T1000 (cell line): ENCODE results near the gene TP53RK.

Source experiments
- DNase-seq: peaks from one replicate; lab custom pipeline; 2025; ENCODE audit warnings: mixed read lengths; lab: John Stamatoyannopoulos, UW

The TP53RK gene

GRCh38 chr20:46689082-46689753, at the start of gene TP53RK:
TSS of gene TP53RK (minus strand) at chr20:46689444. CDS start at chr20:46689414, 30 bp downstream.
- DNase-seq = peak; percentile 100

DNA sequence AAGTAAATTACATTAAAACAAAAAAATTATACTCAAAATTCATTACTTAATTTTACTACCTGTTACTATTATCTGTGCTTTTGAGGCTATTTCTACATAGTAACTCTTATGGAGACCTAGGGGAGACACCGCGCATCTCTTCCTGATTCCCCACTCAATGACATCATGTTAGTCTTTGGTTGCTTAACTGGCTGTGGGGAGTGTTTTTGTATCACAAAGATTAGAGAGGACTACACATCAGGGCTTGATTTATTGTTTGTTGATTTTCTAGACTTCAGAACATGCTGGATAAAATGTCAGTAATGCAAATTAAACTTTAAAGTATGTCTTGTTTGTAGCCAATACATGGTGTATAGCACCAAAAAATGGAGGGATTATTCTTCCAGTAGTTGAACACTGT, 46.2 kb upstream of the TP53RK start:
- no peak for DNase-seq

- no peak for DNase-seq
Measured at GRCh38 chr20:46731770-46732169, 42.5 kb upstream of the TP53RK start.

- DNase-seq = no peak
Measured at GRCh38 chr20:46725186-46726165, 36.2 kb upstream of the TP53RK start.

DNA sequence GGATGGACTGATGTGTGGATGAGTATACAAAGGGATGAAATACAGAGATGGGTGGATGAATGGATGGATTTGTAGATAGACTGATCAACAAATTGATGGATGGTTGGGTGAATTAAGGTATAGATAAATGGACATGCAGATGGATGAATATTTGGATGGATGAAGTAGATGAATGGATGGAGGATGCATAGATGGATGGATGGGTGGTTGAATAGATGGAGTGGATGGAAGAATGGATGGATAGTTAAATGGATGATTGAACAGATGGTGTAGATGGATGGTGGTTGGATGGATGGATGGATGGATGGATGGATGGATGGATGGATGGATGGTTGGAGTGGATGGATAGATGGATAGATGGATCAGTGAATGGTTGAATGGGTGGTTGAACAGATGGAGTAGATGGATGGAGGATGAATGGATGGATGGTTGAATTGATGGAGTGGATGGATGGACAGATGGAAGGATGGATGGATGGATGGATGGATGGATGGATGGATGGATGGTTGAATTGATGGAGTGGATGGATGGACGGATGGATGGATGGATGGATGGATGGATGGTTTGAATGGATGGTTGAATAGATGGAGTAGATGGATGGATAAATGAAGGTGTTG, 35.2 kb upstream of the TP53RK start:
- no peak for DNase-seq

GRCh38 chr20:46723039-46723438, 33.8 kb upstream of the TP53RK start:
- no peak for DNase-seq

- no peak for DNase-seq
Measured at GRCh38 chr20:46722450-46722849, 33.2 kb upstream of the TP53RK start.

DNA sequence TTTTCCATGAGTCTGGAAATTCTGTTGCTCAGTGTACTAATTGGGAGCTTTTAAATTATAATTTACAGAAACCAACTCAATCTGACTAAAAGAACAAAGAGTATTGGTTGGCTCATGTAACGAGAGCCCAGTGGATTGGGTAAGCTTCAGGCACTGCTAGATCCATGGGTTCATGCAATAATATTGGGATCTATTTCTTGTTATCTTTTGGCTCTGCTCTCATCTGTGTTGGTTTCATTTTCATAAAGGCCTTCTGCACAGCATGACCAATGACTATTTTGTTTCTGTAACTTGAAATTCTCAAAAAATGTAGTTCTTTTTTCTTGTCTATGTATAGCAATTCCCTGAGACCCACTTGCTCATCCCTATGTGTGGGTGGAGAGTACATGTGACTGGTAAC, 32.2 kb upstream of the TP53RK start:
- no peak for DNase-seq

DNA sequence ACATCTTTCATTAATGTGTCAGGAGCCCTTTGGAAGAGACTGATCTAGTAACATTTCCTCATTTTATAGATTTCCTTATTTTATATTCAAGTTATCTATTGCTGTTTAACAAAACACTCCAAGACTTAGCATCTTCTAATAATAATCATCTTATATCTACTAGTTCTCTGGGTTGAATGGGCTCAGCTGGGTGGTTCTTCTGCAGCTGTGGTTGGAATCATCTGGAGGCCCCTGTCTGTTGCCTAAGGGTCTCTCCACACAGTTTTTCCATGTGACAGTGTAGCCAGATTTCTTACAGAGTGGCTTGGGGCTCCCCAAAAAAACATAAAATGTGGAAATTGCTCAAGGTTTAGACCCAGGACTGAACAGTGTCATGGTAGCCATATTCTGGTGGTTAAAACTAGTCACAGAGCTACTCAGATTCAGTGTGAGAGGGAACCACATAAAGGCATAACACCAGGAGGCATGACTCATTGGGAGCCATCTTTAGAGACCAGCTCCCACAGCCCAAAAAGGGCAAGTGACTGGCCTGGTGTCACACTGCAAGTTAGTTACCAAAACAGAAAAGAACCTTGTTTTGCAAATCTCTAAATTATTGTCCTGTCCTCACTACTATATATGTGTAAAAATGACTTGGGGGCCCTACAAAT, 31.7 kb upstream of the TP53RK start:
- DNase-seq = no peak

GRCh38 chr20:46720019-46720418, 30.8 kb upstream of the TP53RK start:
- no peak for DNase-seq

DNA sequence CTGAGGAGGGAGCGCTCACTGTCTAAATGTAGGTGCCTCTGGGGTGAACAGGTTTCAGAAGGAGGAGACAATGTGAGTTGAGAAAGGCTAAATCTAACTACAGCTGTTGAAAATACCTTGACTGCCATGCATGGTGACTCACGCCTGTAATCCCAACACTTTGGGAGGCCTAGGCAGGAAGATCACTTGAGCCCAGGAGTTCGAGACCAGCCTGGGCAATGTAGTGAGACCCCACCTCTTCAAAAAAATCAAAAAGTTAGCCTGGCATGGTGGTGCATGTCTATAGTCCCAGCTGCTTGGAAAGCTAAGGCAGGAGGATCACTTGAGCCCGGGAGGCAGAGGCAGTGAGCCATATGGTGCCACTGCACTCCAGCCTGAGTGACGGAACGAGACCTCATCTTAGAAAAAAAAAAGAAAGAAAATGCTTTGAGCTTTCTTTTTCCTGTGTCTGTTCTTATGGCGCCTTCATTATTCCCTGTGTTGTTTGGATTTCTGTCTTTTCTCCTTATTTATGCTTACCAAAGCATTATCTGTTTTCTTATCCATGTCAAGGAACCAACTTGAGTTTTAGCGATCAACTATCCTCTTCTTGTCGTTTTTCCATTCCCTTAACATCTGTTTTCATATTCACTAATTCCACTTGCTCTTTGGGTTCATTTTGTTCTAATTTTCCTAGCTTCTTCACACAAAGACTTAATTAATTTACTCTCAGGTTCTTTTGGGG, 28.7 kb upstream of the TP53RK start:
- DNase-seq = no peak

DNA sequence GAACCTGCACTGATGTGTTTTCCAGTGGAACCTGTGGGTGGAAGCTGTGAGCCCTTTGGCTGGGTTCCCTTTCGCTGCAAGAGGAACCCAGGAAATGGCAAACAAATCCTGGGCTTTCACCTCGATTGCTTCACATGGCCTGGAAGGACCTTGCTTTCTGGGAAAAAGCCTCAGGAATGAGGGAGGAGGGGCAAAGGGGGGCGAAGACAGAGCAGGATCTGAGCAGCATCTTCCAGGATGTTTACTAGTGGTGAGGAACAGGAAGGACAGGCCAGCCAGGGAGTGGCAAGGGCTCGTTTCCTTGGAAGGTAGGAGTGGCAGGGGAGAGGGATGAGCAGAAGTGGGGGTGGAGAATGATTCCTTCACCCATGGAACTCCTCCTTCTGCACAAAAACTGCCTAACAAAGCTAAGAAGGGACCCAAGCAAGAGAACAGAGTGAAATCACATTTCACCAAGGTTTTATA, 26.1 kb upstream of the TP53RK start:
- no peak for DNase-seq

DNA sequence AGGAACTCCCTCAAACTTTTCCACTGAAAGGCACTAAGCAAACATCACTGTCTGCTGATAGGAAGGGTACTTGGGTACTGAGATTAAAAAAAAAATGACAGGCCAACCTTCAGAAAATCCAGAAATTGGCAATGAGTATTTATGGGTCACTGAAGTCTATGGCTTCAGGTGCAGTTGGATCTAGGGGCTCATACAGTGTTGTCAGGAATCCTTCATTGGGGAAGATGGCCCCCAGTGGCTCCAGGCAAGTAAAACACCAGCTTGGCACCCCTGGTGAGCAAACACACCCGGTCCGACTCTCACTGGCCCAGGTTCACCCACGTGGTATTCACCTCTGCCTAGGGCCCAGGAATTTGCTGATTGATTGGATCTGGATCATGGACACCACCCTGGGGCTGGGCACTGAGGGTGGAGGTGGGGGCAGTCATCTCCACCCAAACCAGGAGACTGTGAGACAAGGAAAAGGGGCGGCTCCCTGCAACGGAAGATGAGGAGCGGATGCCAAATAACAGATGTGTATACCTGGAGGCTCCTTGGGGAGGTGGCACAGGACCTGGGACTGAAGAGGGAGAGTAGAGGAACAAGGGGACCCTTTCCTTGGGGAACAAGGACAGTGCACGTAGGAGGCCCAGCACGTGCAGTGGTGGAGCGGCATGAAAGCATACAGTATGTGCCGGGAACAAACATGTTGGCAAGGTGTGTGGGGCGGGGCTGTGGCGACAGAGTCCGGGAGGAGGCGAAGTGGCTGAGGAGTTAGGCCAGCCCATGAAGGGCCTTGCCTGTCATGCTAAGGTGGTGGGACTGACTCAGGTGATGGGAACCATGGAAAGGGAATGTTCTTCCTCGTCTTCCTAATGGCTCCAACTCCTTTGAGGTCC, 25.0 kb upstream of the TP53RK start:
- DNase-seq = no peak

DNA sequence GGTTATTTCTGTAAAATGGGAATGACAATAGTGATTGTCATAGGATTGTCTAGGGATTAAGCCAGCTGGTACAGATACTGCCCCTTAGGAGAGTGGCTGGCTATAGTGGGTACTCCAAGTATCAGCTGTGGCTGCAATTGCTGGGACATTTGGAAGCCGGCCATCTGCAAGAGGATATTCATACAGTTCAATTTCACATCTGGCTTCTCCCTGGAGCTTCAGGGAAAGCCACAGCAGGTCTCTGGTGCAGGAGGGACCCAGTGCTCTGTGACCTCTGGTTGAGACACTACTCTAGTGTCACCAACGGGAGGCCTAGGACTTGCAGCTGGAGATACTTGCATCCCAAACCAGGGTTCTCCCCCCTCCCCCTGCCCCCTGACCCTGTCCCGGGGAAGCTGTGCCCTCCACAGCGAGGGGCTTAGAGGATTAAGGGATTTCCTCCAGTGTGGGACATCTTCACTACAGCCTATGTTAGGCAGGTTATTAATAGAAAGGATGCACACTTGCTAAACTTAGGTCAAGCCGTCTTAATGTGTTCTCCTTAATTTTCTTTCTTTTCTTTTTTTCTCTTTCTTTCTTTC, 22.9 kb upstream of the TP53RK start:
- no peak for DNase-seq

GRCh38 chr20:46710153-46710913, 21.1 kb upstream of the TP53RK start:
- DNase-seq = no peak

- no peak for DNase-seq
Measured at GRCh38 chr20:46709459-46710152, 20.4 kb upstream of the TP53RK start, which contains the start of gene SLC2A10. TSS of gene SLC2A10 (plus strand) at chr20:46709649. CDS start at chr20:46709737, 88 bp downstream.

- no peak for DNase-seq
Measured at GRCh38 chr20:46709055-46709458, 19.8 kb upstream of the TP53RK start.

- no peak for DNase-seq
Measured at GRCh38 chr20:46708172-46708860, 19.1 kb upstream of the TP53RK start.
